ENCODE results near the gene ADPGK.

DNA sequence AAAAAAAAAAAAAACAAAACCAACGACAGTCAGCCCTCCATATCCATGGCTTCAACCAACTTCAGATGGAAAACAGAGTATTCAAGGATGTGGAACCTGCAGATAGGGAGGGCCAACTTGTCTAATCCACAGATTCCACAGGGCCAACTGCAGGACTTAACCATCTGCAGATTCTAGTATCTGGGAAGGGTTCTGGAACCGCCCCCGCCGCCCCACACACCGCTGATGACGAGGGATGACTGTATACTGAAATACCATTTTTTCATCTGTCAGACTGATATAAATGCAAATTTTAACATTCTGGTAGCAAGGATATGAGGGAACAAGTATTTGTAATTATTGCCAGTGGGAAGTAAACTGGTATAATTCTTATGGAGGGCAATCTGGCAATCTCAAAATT, 29.5 kb downstream of the ADPGK start:
- TF ChIP-seq CTCF (conservative IDR thresholded peaks at IDR 0.05; ENCODE audit: low read depth, low read length): no peak
- TF ChIP-seq EZH2 (IDR thresholded peaks at IDR 0.05; ENCODE audit: borderline replicate concordance, low read depth, low read length, poor library complexity, severe bottlenecking): no peak

All from A673 (cell line).